NB4 (cell line): ENCODE results near the gene LYPD6B.

Experiments
- DNase-seq: peaks from one replicate; pipeline ENCODE4 v3.0.0; 2010; ENCODE audit warnings: low read depth
- H3K4me3 ChIP-seq: one replicate; pipeline ENCODE4 v1.5.1; 2011; ENCODE audit warnings: mild to moderate bottlenecking, low read depth, low read length, moderate library complexity
- CTCF ChIP-seq: IDR thresholded peaks from one replicate; pipeline ENCODE4 v1.5.1; 2012; ENCODE audit warnings: low read depth, low read length
- MAX ChIP-seq: IDR thresholded peaks from 2 replicates; pipeline ENCODE4 v1.6.1; 2011; ENCODE audit warnings: low read depth, low read length
- MYC ChIP-seq: IDR thresholded peaks from 2 replicates; pipeline ENCODE4 v1.6.1; 2011; ENCODE audit warnings: low read depth, low read length
- POLR2A ChIP-seq: IDR thresholded peaks from 2 replicates; pipeline ENCODE4 v1.6.1; 2011; ENCODE audit warnings: mild to moderate bottlenecking; ENCODE audit not compliant: insufficient read length; ENCODE audit errors: extremely low read depth

Gene LYPD6B

GRCh38 chr2:149187057-149187456 lies 148.6 kb downstream of the LYPD6B start:
- no peak overlapping the region for H3K4me3 ChIP-seq
- DNase-seq, result no peak
- TF ChIP-seq MYC (no peak), CTCF (no peak), POLR2A (no peak), MAX (no peak)

- H3K4me3 ChIP-seq, result no peak overlapping the region
- no peak for DNase-seq
- TF ChIP-seq POLR2A, result no peak
- no peak for TF ChIP-seq MYC
- TF ChIP-seq CTCF, result no peak
- TF ChIP-seq MAX, result no peak
Observed at GRCh38 chr2:149188291-149188690, 149.8 kb downstream of the LYPD6B start.

GRCh38 chr2:149189769-149190168 lies 151.3 kb downstream of the LYPD6B start:
- TF ChIP-seq CTCF (no peak), MYC (no peak), POLR2A (no peak), MAX (no peak)
- DNase-seq, result no peak
- no peak overlapping the region for H3K4me3 ChIP-seq

- TF ChIP-seq MYC (no peak), MAX (no peak), POLR2A (no peak), CTCF (no peak)
- no peak for DNase-seq
- H3K4me3 ChIP-seq, result no peak overlapping the region
Observed at GRCh38 chr2:149191915-149192314, 153.4 kb downstream of the LYPD6B start.

- DNase-seq, result no peak
- H3K4me3 ChIP-seq, result no peak overlapping the region
- TF ChIP-seq MYC, result no peak
- no peak for TF ChIP-seq MAX
- no peak for TF ChIP-seq CTCF
- no peak for TF ChIP-seq POLR2A
Observed at GRCh38 chr2:149192427-149192826, 153.9 kb downstream of the LYPD6B start.

- TF ChIP-seq CTCF, result no peak
- no peak for TF ChIP-seq MAX
- no peak for TF ChIP-seq MYC
- TF ChIP-seq POLR2A, result no peak
- no peak overlapping the region for H3K4me3 ChIP-seq
- peak; percentile 62 for DNase-seq
Observed at GRCh38 chr2:149200109-149200520, 161.6 kb downstream of the LYPD6B start.
